Measurements from ENCODE around the gene ENTHD1.

The ENTHD1 gene

DNA sequence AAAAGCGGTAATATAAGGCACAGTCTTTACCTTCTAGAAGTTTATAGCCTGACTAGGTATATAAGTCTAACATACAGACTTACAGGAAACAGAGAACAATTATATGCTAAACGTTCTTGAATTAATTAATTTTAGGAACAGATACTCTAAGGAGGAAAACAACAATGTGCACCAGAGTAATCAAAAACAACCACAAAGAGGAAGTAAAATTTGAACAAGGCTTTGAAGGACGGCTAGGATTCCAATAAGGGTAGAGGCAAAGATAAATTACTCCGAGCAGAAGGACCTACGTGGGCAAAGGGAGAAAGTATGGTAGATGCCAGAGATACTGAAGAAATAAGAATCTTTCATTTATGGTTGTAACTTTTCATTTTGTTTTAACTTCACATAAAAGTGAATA, 54.4 kb downstream of the ENTHD1 start:
- DNase-seq: no peak

DNA sequence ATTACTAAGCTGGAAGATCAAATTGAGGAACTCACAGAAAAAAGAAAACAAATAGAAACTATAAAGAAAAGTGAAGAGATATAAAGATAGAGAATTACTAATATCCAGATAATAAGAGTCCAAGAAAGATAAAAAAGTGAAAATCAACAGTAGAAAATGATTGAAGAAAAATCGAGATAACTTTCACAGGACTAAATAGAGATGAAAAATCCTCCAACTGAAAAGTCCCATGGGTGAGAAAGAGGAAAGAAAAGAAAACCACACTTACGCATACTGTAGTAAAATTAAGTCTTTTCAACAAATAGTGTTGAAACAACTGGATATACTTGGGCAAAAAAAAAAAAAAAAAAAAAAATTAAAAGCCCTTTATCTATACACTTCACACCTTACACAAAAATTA, 60.0 kb downstream of the ENTHD1 start:
- no peak for DNase-seq

DNA sequence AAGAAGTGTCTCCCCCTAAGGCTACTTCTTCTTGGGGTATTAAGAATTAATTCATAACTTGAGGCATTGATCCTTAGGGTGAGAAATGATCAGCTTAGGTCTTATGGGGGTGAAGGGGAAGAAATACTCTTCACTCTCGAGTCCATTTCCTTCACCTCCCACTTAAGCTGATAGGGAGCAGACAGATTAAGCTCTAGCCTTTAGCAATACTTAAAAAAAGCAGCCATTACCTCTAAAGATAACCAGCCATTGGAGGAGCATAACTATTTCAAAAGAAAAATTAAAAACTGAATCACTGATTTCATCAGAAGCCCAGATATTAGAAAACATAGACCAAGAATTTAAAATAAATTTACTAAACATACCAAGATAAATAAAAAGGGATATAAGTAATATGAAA, 60.5 kb downstream of the ENTHD1 start:
- DNase-seq: no peak

DNA sequence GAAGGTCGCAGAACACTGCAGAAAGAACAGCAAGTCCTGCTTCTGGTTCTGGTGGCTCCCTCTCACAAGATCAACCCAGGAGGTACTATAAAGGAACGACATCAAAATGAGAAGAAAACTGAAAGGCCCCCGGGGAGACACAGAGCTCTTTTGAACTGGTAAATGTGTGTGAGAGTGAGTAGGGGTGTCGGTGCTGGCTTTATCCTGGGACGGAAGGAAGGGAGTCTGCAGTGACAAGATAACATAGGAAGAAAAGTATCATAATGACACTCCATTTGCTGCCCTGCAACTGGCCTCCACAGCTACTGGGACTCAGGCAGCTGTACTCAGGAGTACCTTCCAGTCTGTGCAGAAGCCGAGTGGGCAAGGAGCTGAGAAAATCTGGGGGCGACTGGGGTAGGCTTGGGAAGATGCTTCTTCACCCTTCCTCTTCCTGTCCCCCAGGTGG, 60.9 kb downstream of the ENTHD1 start:
- no peak for DNase-seq

DNA sequence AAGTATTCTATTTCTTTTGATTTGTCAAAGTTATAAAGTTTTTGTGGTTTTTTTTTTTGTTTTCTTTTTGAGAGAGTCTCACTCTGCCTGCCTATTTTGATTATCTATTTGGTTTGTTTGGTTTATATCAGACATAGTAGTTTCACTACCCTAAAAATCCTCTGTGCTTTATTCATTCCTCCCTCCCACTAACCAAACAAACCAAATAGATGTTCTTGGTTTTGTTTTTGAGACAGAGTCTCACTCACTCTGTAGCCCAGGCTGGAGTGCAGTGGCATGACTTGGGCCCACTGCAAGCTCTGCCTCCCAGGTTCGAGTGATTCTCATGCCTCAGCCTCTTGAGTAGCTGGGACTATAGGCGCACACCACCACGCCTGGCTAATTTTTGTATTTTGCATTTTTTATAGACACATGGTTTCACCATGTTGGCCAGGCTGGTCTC, 67.9 kb downstream of the ENTHD1 start:
- no peak for DNase-seq

DNA sequence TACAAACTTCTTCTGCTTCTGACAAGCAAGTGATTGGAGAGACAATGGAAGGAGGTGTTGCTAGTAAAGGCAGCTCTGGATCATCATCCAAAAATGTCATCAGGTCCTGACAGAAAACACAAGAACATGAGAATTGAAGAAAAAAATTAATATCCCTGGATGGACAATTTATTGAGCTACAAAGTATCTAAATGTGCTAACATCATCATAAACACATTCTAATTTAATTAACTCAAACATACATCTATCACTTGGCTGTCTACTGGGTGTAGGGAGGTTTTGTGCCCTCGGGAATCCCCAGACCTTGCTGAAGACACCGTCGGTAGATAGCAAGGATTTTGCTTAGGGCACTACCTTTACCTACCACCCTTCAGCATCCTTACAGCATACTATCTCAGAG, 72.6 kb downstream of the ENTHD1 start:
- no peak for DNase-seq

DNA sequence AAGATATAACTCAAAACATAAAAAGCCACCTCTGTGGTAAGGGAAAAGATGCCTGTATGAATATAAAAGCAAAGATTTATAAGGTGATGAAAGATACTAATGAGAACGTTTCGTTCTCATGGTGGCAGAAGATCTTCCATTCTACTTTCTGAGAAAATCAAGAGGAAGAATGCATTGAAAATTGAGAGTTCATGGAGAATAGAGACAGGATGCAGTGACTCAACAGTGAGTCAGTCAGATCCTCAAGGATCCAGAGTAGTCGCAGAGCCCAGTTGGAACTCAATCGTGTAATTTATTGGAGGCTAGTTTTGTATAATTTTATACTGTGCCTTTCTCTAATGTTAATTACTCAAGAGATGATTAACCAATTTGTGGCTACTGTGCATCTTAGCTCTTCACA, 73.3 kb downstream of the ENTHD1 start:
- no peak for DNase-seq

DNA sequence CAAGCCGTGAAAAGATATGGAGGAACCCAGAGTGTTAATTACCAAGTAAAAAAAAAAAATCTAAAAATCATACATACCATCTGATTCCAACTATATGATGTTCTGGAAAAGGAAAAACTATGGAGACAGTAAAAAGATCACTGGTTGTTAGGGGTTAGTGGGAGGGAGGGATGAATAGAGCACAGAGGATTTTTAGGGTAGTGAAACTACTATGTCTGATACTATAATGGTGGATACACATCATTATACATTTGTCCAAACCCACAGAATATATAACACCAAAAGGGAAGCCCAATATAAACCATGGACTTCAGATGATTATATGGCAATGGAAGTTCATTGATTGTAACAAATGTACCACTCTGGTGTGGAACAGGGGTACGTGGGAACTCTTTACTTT, 74.1 kb downstream of the ENTHD1 start:
- DNase-seq: no peak

DNA sequence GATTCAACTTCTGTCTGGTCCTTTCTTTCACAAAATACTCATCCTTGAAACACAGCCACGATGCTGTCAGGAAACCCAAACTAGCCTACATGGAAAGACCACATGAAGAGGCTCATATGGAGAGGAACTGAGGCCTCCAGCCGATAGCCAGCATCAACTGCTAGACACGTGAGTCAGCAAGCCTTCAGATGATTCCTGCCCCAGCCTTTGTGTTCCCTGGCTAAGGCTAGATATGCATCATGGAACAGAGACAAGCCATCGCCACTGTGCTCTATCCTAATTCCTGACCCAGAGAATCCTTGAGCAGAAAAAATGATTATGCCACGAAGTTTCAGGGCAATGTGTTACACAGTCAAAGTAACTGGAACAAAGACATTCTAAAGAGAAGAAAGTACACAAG, 75.5 kb downstream of the ENTHD1 start:
- no peak for DNase-seq

DNA sequence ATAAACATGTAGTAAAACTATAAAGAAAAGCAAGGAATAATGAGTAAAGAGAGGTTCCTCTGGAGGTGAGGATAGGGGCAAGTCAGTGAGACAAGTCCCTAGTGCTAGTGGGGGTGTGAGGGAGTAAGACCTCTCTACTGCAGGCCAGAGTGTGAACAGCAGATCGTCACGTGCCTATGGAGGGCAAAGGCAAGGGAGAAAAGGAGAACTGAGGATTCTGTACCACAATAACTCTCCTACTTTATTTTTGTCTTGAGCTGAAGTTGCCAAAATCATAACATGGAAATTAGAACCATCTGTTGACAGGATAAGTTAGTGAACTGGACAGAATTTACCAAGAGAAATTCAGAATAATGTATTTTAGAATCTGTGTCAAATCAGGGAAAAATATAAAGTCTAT, 77.6 kb downstream of the ENTHD1 start:
- DNase-seq: no peak

DNA sequence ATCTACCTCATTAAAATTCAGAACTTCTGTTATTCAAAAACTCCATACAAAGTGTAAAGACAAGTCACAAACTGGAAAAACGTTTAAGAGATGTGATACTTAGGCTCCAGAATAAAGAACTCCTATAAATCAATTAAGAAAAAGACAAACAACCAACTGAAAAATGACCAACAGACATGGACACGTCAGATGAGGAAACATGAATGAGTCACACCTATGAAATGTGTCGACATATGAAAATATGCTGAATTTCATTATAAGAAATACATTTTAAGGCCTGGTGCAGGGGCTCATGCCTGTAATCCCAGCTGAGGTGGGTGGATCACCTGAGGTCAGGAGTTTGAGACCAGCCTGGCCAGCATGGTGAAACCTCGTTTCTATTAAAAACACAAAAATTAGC, 78.7 kb downstream of the ENTHD1 start:
- DNase-seq: no peak

DNA sequence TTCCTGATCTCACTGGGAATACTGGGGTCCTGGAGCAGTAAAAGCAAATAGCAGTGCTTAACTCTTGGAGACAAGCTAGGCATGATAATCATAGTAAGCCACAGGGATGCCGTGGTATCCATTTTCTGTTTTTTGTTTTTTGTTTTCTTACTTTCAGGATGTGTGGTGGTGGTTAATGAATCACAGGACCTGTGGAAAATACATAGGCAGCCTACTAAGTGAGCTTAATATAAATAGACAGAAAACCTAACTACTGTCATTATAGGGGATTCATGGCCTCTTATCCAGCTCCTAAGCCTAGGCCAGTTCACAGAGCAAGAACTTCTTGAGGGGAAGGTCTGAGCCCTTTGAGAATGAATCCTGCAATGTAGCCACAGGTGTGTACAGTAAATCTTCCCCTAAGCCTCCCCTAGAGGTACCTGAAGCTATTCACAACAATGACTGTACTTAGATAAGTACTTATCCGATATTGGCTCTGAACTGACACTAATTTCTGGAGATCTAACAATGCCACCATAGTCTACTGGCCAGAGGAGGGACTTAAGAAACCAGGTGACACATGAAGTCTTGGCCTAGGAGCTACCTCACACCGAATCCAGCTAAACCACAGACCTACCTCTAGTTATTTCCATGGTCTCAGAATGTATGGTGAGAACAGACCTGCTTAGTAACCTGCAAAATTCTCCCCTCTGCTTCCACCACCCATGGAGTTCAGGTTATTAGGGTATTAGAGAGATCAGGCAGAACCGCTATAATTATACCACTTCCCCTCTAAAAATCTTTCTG, 83.6 kb downstream of the ENTHD1 start:
- no peak for DNase-seq

DNA sequence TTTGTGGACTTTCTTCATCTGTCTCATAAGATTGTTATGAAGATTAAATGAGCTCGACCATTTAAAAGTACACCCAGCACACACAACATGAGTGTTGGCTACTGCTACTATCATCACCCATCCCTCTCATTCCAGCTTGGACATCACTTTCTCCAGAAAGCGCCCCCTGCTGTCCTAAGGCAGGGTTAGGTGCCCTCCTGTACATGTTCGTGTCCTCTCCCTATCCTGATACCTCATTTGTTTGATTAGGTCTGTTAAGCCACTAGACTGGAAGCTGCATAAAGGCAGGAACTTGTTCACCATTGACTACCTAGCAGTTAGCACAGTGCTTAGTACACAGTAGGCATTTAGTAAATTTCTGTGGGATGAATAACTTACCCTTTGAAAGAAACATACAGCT, 85.5 kb downstream of the ENTHD1 start:
- no peak for DNase-seq

DNA sequence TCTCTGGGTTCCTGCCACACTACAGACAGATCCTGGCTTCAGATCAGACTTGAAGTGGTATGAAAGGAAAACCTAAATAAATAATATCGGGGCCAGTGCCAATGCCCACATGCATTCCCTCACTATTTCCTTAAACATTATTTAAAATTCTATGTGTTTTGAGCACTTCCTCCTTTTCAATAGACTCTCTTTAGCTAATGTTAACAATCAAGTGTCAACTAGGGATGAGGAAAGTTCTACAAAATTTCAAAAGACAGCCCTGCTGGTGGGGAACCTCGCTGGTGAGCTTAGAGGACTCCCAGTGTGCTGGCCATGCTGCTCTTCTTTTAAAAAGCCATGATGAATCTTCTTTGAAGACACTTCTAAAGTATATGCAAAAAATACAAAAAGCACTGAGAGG, 87.5 kb downstream of the ENTHD1 start:
- DNase-seq: no peak

DNA sequence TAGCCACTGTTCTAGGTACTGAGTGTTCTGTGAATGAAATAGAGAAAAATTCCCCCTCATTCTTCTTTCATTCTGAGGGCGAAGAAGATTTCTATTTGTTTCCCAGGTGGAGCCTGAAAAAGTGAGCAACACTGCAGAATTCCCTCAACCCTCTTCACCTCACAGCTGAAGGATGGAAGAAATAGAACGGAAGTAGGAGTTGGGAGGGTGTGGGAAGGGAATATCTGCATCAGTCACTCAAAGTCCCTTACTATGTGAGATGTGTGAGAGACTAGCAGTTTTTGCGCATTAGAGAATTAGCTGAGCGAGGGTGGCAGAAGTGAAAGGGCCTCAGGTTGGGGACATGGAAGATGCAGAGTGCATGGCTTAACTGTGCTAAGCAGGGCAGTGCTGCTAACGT, 88.4 kb downstream of the ENTHD1 start:
- DNase-seq: no peak

DNA sequence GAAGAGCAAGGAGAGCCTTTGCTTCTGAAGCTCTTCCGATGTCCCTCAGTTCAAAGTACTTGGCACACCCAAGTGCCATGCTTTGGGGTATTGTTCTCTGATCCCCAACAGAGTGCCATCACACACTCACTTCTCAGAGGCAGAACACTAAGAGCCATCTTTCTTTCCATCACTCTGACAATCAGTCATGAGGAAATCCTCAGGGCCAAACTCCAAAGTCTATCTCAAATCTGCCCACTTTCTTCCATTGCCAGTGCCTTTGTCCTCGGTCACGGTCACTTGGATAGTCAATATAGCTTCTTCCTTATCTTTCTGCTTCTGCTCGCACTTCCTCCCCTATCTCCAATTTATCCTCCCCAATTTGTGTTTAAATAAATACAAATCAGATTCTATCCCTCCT, 90.9 kb downstream of the ENTHD1 start:
- DNase-seq: no peak

DNA sequence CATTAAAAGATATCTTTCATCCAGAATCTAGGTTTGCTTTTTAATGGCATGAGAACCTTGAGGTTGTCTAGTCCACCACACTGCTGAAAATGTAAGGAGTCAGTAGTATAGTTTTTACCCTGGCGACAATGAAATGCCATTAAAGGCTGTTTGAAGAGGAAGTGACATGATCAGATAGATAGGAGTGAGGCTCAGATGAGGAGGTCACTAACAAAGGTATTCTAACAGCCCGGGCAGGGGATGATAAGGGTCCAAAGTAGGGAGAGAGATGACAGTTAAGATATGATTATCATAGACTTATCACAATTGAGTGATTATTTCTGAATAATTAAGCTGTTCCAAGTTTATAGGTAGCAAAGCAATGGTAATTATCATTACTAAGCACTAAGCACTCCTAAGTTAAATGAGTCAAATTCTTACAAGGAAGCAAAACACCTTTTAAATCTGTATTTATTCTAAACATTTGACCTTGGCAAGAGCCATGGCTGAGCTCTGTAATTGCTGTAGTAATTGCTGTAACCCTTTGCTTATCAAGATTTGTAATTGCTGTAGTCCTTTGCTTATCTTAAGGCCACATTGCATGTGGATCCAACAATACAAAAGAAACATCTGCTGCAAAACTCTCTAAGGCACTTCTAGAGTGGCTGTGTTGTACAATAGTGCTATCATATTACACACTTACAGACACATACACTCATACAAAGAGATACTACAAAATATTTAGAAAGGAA, 92.6 kb downstream of the ENTHD1 start:
- DNase-seq: peak; percentile 72

DNA sequence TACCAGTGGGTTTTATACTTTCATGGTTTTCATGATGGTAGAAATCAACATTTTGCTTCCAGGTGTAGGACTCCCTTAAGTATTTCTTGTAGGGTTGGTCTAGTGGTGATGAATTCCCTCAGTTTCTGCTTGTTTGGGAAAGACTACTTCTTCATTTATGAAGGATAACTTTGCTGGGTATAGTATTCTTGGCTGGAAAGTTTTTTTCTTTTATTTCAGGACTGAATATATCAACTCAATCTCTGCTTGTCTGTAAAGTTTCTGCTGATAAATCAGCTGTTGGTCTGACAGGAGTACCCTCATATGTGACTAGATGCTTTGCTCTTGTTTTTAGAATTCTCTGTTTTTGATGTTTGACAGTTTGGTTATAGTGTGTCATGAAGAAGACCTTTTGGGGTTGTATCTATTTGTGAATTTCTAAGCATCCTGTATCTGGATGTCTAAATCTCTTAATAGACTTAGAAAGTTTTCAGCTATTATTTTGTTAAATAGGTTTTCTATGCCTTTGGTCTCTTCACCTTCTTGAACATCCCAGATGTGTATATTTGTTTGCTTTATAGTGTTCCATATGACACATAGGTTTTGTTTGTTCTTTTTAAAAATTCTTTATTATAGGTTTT, 95.9 kb downstream of the ENTHD1 start:
- no peak for DNase-seq

DNA sequence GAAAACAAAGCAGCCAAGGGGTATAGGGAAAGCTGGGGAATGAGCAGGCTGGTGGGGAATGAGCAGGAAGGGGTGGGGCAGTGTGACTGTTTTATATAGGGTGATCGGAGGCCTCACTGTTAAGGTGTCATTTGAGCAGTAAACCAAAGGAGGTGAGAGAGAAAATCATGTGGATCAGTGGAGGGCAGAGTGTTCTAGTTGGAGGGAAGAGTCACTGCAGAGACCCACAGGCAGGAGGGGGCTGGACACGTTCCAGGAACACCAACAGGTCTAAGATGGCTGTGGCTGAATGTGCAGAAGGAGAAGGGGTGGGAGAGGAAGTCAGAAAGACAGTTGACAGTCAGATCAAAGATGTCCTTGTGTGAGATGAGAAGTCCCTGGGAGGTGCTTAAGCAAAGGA, 103.8 kb downstream of the ENTHD1 start:
- no peak for DNase-seq

DNA sequence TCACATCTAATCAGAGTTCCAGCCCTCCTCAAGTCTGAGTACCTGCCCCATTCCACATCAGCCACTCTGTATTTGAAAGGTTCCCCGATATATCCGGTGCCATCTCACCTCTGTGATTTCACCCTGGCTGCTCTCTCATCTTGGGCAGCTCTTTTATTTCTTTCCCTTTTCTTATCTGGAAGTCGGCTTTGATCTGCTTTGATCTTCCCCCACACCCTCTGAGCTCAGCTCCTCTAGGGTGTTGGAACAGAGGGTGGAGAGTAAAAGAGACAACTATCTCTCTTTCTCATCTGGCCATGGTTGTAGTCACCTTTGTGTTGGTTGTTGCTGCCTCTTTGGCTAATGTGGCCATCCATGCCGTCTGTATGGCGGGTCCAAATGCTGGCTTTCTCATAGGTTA, 108.3 kb downstream of the ENTHD1 start:
- DNase-seq: no peak

DNA sequence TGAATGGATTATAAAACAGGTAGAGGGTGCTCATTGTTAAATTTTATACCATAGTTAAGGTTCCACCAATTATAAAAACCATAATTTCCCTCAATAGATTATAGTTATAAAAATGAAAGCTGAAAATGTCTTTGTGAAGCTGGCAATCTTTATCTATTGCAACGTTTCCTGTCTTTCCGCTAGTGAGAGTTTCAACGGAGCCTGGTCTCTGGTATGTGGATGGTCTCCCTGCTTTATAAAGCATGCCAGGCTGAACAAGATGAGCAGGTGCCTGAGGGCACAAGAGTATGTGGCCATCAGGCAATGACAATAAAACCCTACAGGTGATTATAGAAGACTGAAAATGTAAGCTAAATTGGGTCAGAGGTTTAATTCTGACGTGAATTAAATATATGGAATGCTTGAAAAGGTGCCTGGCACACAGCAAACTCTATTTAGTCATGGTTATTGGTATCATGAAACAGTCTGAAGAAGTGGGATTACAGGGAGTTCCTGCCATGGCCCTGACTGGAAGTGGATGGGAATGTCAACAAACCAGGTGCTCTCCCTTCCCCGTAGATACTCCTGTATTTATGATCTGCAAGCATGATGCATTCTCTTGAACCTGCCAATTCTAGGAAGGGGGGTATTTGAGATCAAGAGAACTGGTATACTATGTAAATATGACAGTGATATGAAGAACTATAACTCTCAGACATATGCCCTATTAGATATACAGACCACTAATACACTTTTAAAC, 115.7 kb downstream of the ENTHD1 start:
- peak; percentile 27 for DNase-seq

DNA sequence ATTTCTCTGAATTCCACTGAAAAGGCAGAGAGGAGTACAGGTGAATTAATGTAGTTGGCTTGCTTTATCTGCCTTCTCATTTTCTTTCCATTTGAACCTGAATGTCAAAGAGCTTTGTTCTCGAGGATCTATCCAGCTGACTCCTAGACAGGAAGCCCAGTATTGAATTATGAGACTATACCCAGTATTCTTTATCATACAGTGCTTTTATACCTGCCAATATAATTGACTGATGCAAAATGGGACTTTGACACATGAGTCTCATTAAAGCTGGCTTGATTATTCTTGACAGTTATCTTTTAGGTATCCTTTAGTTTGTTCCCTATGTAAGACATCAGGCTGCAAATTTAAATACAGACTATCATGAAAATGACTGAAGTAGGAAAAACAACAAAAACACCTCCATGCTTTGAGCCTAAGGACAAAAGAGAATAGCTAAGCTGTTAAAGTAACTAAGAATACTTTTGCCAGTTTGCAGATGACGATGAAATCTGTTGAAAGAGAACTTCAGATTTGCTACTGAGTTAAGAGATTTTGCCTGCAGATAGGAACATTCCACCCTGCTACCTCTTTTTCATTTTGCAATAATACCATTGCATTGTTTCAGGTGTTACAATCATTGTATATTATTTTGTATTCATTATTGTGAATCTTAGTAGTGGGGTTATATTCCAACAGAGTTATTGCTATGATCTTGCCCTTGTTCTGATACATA, 117.1 kb downstream of the ENTHD1 start:
- no peak for DNase-seq
